HEK293T (cell line): ENCODE results near the gene GARS1.

Source experiments
- CTCF ChIA-PET: fragments of 350-600 bp; formaldehyde crosslinking; extraction: SDS; loops from one replicate; lab custom pipeline; 2021; ENCODE audit warnings: antibody characterized with exemption, inconsistent platforms; lab: Yijun Ruan, JAX
- POLR2A ChIA-PET: fragments of 350-600 bp; formaldehyde crosslinking; extraction: SDS; loops from one replicate; lab custom pipeline; 2020; ENCODE audit warnings: antibody characterized with exemption, inconsistent platforms; lab: Yijun Ruan, JAX
- DNase-seq: peaks from one replicate; pipeline ENCODE4 v3.0.0; 2012; ENCODE audit warnings: mixed read lengths; ENCODE audit errors: extremely low spot score
- ARNT ChIP-seq: fragments of 450-650 bp; IDR thresholded peaks from 2 replicates; pipeline ENCODE4 v1.6.1; 2017; ENCODE audit warnings: mild to moderate bottlenecking
- BHLHE40 ChIP-seq: fragments of 450-650 bp; IDR thresholded peaks from 2 replicates; pipeline ENCODE4 v1.6.1; 2016; ENCODE audit warnings: mild to moderate bottlenecking, moderate library complexity, borderline replicate concordance
- CTBP1 ChIP-seq: fragments of 450-650 bp; IDR thresholded peaks from 2 replicates; pipeline ENCODE4 v1.6.1; 2016; ENCODE audit warnings: borderline replicate concordance
- ELF4 ChIP-seq: fragments of 450-650 bp; IDR thresholded peaks from 2 replicates; pipeline ENCODE4 v1.6.1; 2017; ENCODE audit warnings: antibody characterized with exemption
- FOXA1 ChIP-seq: fragments of 450-650 bp; IDR thresholded peaks from 2 replicates; pipeline ENCODE4 v1.6.1; 2016; ENCODE audit warnings: mild to moderate bottlenecking
- FOXK2 ChIP-seq: fragments of 450-650 bp; IDR thresholded peaks from 2 replicates; pipeline ENCODE4 v1.6.1; 2016; ENCODE audit warnings: mild to moderate bottlenecking
- FOXM1 ChIP-seq: fragments of 450-650 bp; IDR thresholded peaks from 2 replicates; pipeline ENCODE4 v1.6.1; 2017; ENCODE audit warnings: mild to moderate bottlenecking, borderline replicate concordance
- HDGF ChIP-seq: fragments of 450-650 bp; IDR thresholded peaks from 2 replicates; pipeline ENCODE4 v1.6.1; 2017; ENCODE audit warnings: antibody characterized with exemption, borderline replicate concordance
- L3MBTL2 ChIP-seq: fragments of 450-650 bp; conservative IDR thresholded peaks from 2 replicates; pipeline ENCODE4 v1.6.1; 2016; ENCODE audit warnings: mild to moderate bottlenecking
- LEF1 ChIP-seq: fragments of 450-650 bp; IDR thresholded peaks from 2 replicates; pipeline ENCODE4 v1.6.1; 2017; ENCODE audit warnings: mild to moderate bottlenecking, borderline replicate concordance
- NFRKB ChIP-seq: fragments of 450-650 bp; IDR thresholded peaks from 2 replicates; pipeline ENCODE4 v1.6.1; 2016; ENCODE audit warnings: mild to moderate bottlenecking, moderate library complexity
- SP1 ChIP-seq: fragments of 450-650 bp; IDR thresholded peaks from 2 replicates; pipeline ENCODE4 v1.6.1; 2017
- SUZ12 ChIP-seq: fragments of 450-650 bp; IDR thresholded peaks from 2 replicates; pipeline ENCODE4 v1.6.1; 2016; ENCODE audit warnings: mild to moderate bottlenecking
- TARDBP ChIP-seq: fragments of 450-650 bp; IDR thresholded peaks from 2 replicates; pipeline ENCODE4 v1.6.1; 2016
- ZNF384 ChIP-seq: fragments of 450-650 bp; IDR thresholded peaks from 2 replicates; pipeline ENCODE4 v1.6.1; 2016
- TF ChIP-seq, protein P1 (sequence below): fragments of 450-650 bp; IDR thresholded peaks from 2 replicates; pipeline ENCODE4 v1.6.1; 2016

GARS1 gene, protein sequence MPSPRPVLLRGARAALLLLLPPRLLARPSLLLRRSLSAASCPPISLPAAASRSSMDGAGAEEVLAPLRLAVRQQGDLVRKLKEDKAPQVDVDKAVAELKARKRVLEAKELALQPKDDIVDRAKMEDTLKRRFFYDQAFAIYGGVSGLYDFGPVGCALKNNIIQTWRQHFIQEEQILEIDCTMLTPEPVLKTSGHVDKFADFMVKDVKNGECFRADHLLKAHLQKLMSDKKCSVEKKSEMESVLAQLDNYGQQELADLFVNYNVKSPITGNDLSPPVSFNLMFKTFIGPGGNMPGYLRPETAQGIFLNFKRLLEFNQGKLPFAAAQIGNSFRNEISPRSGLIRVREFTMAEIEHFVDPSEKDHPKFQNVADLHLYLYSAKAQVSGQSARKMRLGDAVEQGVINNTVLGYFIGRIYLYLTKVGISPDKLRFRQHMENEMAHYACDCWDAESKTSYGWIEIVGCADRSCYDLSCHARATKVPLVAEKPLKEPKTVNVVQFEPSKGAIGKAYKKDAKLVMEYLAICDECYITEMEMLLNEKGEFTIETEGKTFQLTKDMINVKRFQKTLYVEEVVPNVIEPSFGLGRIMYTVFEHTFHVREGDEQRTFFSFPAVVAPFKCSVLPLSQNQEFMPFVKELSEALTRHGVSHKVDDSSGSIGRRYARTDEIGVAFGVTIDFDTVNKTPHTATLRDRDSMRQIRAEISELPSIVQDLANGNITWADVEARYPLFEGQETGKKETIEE

DNA sequence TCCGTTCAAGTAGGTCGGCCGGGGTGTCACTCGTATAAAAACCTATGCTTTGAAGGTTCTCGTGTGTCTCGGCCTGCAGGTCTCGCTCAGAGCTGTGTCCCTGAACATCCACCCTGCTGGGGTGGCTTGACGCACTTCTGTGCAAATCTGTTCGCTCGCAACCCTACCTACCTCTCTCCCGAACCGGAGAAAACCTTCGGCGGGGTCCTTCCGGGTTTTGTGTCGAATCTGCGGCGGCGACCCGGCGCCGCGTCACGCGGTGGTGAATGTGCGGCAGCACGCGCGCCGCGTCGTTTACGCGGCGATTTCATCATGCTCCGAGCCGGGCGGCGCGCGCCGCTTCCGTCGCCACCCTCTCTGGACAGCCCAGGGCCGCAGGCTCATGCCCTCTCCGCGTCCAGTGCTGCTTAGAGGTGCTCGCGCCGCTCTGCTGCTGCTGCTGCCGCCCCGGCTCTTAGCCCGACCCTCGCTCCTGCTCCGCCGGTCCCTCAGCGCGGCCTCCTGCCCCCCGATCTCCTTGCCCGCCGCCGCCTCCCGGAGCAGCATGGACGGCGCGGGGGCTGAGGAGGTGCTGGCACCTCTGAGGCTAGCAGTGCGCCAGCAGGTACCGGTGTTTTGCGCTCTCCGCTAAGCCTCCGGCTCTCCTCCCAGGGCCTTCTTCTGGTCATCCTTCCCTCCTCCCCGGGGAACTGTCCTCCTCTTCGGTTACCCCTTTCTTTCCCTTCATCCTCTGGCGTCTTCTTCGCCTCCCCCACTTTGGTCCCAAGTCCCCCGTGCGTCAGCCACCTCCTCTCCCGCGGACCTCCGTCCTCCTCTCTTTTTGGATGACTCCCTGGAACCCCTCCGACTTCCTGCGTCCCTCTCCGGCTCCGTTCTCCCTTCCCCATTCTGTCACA lies at the start of gene GARS1:
GARS1 (plus strand) TSS at position 339 of the 896 bp plus-strand sequence; CDS start at position 383, 44 bp downstream.
- TF ChIP-seq L3MBTL2 (peak; percentile 77), ARNT (no peak), ELF4 (peak; percentile 92)
- POLR2A ChIA-PET = interaction anchor here (0.9 to 1.4 kb wide), 3 partner anchors 9 to 53 kb away, joined by 3 to 5 read pairs (median 4); no protein-coding TSS in a partner anchor
- DNase-seq = peak; percentile 81
- CTCF ChIA-PET = no interaction called here

- DNase-seq = no peak
- CTCF ChIA-PET = interaction anchor here (0.6 to 0.7 kb wide), 2 partner anchors 18 to 195 kb away, joined by 3 read pairs; no protein-coding TSS in a partner anchor
- TF ChIP-seq ZNF384 (no peak), FOXK2 (no peak)
- TF ChIP-seq, protein P1, sequence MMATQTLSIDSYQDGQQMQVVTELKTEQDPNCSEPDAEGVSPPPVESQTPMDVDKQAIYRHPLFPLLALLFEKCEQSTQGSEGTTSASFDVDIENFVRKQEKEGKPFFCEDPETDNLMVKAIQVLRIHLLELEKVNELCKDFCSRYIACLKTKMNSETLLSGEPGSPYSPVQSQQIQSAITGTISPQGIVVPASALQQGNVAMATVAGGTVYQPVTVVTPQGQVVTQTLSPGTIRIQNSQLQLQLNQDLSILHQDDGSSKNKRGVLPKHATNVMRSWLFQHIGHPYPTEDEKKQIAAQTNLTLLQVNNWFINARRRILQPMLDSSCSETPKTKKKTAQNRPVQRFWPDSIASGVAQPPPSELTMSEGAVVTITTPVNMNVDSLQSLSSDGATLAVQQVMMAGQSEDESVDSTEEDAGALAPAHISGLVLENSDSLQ = peak; percentile 37; the same call in 1 of the 2 replicates
- POLR2A ChIA-PET = no interaction called here
Observed at GRCh38 chr7:30545791-30546555, 48.7 kb upstream of the GARS1 start.

DNA sequence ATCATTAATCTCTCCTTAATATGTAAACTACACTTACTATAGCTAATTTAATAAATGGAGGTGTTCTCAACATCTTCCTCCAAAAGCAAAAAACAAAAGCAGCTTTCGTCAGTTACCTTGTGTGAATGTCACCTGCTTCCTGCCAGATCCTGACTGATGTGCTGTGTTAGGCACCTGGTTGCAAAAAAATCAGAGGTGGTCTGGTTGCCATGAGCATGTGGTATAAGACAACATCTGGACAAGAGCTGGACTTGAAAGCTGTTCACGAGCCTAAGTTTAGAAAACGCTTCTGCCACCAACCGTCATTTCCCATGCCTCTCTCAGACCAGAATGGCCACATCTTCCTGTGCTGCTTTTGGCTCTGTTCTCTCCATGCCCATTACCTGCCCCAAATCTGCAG lies 48.1 kb upstream of the GARS1 start:
- CTCF ChIA-PET = interaction anchor here (0.6 to 0.8 kb wide), 2 partner anchors 17 to 195 kb away, joined by 3 read pairs; no protein-coding TSS in a partner anchor
- TF ChIP-seq BHLHE40 (no peak), FOXK2 (no peak), FOXM1 (no peak), SUZ12 (no peak), ELF4 (no peak), L3MBTL2 (no peak), TARDBP (no peak)
- TF ChIP-seq, protein P1 = no peak
- POLR2A ChIA-PET = no interaction called here
- DNase-seq = no peak

DNA sequence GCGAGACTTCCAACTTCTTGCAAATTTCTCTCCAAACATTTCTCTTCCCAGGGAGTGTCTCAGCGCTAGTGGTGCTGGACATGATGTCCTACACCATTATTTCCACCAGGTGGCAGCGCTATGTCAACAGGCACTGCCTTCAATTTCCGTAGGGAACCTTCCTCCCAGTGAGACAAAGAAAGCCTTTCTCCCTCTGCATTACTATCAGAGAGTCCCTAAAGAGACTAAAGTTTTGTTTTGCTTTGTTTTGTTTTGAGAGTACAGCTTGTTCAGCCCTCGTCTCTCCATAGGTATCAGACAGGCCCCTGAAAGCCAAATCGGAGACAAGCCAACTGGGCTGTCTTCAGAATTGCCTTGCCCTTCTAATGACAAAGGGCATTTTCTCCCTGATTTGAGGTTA lies 45.8 kb upstream of the GARS1 start:
- CTCF ChIA-PET = interaction anchor here (0.7 to 1.9 kb wide), 4 partner anchors 15 to 273 kb away, joined by 3 to 8 read pairs (median 4); no protein-coding TSS in a partner anchor
- TF ChIP-seq, protein P1 = no peak
- TF ChIP-seq L3MBTL2 (no peak), CTBP1 (no peak), FOXA1 (no peak), ELF4 (no peak), TARDBP (no peak), FOXK2 (no peak), NFRKB (no peak), HDGF (no peak), ARNT (no peak), FOXM1 (no peak), SUZ12 (no peak), LEF1 (no peak), ZNF384 (no peak), SP1 (no peak), BHLHE40 (no peak)
- POLR2A ChIA-PET = no interaction called here
- peak; percentile 75 for DNase-seq

GRCh38 chr7:30549931-30550493 lies 44.7 kb upstream of the GARS1 start:
- ChIA-PET POLR2A (no interaction called here), CTCF (interaction anchor here (0.7 to 1.9 kb wide), 3 partner anchors 14 to 56 kb away, joined by 3 to 8 read pairs (median 5); no protein-coding TSS in a partner anchor)
- DNase-seq = no peak
- TF ChIP-seq SP1 (no peak), TARDBP (no peak), ARNT (no peak), FOXM1 (no peak), SUZ12 (no peak), CTBP1 (no peak), FOXA1 (no peak), LEF1 (no peak), L3MBTL2 (no peak), ELF4 (no peak), NFRKB (no peak), FOXK2 (no peak), BHLHE40 (no peak), ZNF384 (no peak), HDGF (no peak)
- TF ChIP-seq, protein P1 = no peak
